HEK293 (cell line): ENCODE measurements around the gene CHM.

ENCODE experiments used
- CTCF ChIA-PET: fragments of 350-600 bp; formaldehyde crosslinking; extraction: SDS; loops from one replicate; lab custom pipeline; 2021; ENCODE audit warnings: antibody characterized with exemption; lab: Yijun Ruan, JAX
- POLR2A ChIA-PET: fragments of 300-600 bp; formaldehyde crosslinking; extraction: SDS; loops from one replicate; lab custom pipeline; 2020; ENCODE audit warnings: antibody characterized with exemption, inconsistent platforms; lab: Yijun Ruan, JAX
- H3K27ac ChIP-seq: fragments of 200-500 bp; sonication (Bioruptor generic); 2 replicates; pipeline ENCODE4 v1.5.1; 2014; ENCODE audit warnings: low read depth, low read length, control low read depth, inconsistent platforms; ENCODE audit errors: extremely low read depth
- H3K36me3 ChIP-seq, 2 experiments: fragments of 200-500 bp in 1 of 2; sonication (Bioruptor generic) in 1 of 2; 1 replicate in 1 of 2; 2 replicates in 1 of 2; pipeline ENCODE4 v1.5.1; 2014 to 2017; ENCODE audit warnings: inconsistent platforms in 2 of 2, low read length in 2 of 2; ENCODE audit not compliant: control insufficient read depth in 2 of 2, insufficient read depth in 1 of 2
- H3K4me1 ChIP-seq: fragments of 200-500 bp; sonication (Bioruptor generic); 2 replicates; pipeline ENCODE4 v1.5.1; 2014; ENCODE audit warnings: mild to moderate bottlenecking, low read length, inconsistent platforms; ENCODE audit not compliant: control insufficient read depth, insufficient read depth
- H3K4me3 ChIP-seq: 2 replicates; pipeline ENCODE4 v1.5.1; 2011; ENCODE audit warnings: low read depth, mild to moderate bottlenecking, control low read depth, low read length, moderate library complexity
- H3K9me3 ChIP-seq: fragments of 200-500 bp; sonication (Bioruptor generic); 2 replicates; pipeline ENCODE4 v1.5.1; 2014; ENCODE audit warnings: low read depth, low read length, inconsistent platforms; ENCODE audit not compliant: control insufficient read depth, insufficient read depth
- IKZF3 ChIP-seq: fragments of 450-650 bp; IDR thresholded peaks from 2 replicates; pipeline ENCODE4 v1.5.0; 2018; ENCODE audit warnings: missing biosample characterization, mild to moderate bottlenecking, missing genetic modification characterization, moderate library complexity
- KLF1 ChIP-seq: fragments of 450-650 bp; formaldehyde crosslinking; IDR thresholded peaks from 2 replicates; pipeline ENCODE4 v1.5.1; 2016; ENCODE audit warnings: missing biosample characterization, missing genetic modification characterization
- KLF7 ChIP-seq: fragments of 450-650 bp; formaldehyde crosslinking; IDR thresholded peaks from 2 replicates; pipeline ENCODE4 v1.5.1; 2016; ENCODE audit warnings: missing biosample characterization, missing genetic modification characterization, borderline replicate concordance
- TSHZ1 ChIP-seq: fragments of 450-650 bp; formaldehyde crosslinking; IDR thresholded peaks from 2 replicates; pipeline ENCODE4 v1.5.1; 2016; ENCODE audit warnings: missing biosample characterization, missing genetic modification characterization, borderline replicate concordance
- ZFHX2 ChIP-seq: fragments of 450-650 bp; formaldehyde crosslinking; conservative IDR thresholded peaks from 2 replicates; pipeline ENCODE4 v1.5.1; 2016; ENCODE audit warnings: missing biosample characterization, missing genetic modification characterization
- ZFP3 ChIP-seq: fragments of 450-650 bp; formaldehyde crosslinking; IDR thresholded peaks from 2 replicates; pipeline ENCODE4 v1.5.1; 2016; ENCODE audit warnings: low read depth, missing biosample characterization, missing genetic modification characterization
- ZFP37 ChIP-seq: fragments of 450-650 bp; formaldehyde crosslinking; IDR thresholded peaks from 2 replicates; pipeline ENCODE4 v1.5.1; 2016; ENCODE audit warnings: missing biosample characterization, missing genetic modification characterization
- ZFP69B ChIP-seq: fragments of 450-650 bp; formaldehyde crosslinking; IDR thresholded peaks from 2 replicates; pipeline ENCODE4 v1.5.1; 2016; ENCODE audit warnings: missing biosample characterization, missing genetic modification characterization
- ZNF223 ChIP-seq: fragments of 450-650 bp; formaldehyde crosslinking; IDR thresholded peaks from 2 replicates; pipeline ENCODE4 v1.5.1; 2016; ENCODE audit warnings: missing biosample characterization, missing genetic modification characterization
- ZNF280C ChIP-seq: fragments of 450-650 bp; formaldehyde crosslinking; IDR thresholded peaks from 2 replicates; pipeline ENCODE4 v1.5.1; 2016; ENCODE audit warnings: missing biosample characterization, missing genetic modification characterization
- ZNF362 ChIP-seq: fragments of 450-650 bp; formaldehyde crosslinking; IDR thresholded peaks from 2 replicates; pipeline ENCODE4 v1.5.1; 2016; ENCODE audit warnings: missing biosample characterization, missing genetic modification characterization
- ZNF366 ChIP-seq: fragments of 450-650 bp; formaldehyde crosslinking; conservative IDR thresholded peaks from 2 replicates; pipeline ENCODE4 v1.5.1; 2016; ENCODE audit warnings: missing biosample characterization, missing genetic modification characterization
- ZNF426 ChIP-seq: fragments of 450-650 bp; formaldehyde crosslinking; IDR thresholded peaks from 2 replicates; pipeline ENCODE4 v1.5.1; 2017; ENCODE audit warnings: missing biosample characterization, missing genetic modification characterization, mild to moderate bottlenecking, inconsistent platforms, moderate library complexity
- ZNF571 ChIP-seq: fragments of 450-650 bp; formaldehyde crosslinking; IDR thresholded peaks from 2 replicates; pipeline ENCODE4 v1.5.0; 2017; ENCODE audit warnings: missing biosample characterization, missing genetic modification characterization
- ZNF585B ChIP-seq: fragments of 450-650 bp; formaldehyde crosslinking; IDR thresholded peaks from 2 replicates; pipeline ENCODE4 v1.5.1; 2016; ENCODE audit warnings: missing biosample characterization, missing genetic modification characterization
- ZNF596 ChIP-seq: fragments of 450-650 bp; IDR thresholded peaks from 2 replicates; pipeline ENCODE4 v1.5.0; 2018; ENCODE audit warnings: missing biosample characterization, mild to moderate bottlenecking, missing genetic modification characterization, moderate library complexity
- ZNF610 ChIP-seq: fragments of 450-650 bp; formaldehyde crosslinking; IDR thresholded peaks from 2 replicates; pipeline ENCODE4 v1.5.1; 2016; ENCODE audit warnings: missing biosample characterization, missing genetic modification characterization, borderline replicate concordance
- ZNF623 ChIP-seq: fragments of 450-650 bp; formaldehyde crosslinking; IDR thresholded peaks from 2 replicates; pipeline ENCODE4 v1.5.1; 2016; ENCODE audit warnings: missing biosample characterization, missing genetic modification characterization
- ZNF677 ChIP-seq: fragments of 450-650 bp; IDR thresholded peaks from 2 replicates; pipeline ENCODE4 v1.5.0; 2018; ENCODE audit warnings: missing biosample characterization, mild to moderate bottlenecking, missing genetic modification characterization, moderate library complexity
- ZNF792 ChIP-seq: fragments of 450-650 bp; formaldehyde crosslinking; IDR thresholded peaks from 2 replicates; pipeline ENCODE4 v1.5.1; 2016; ENCODE audit warnings: missing biosample characterization, missing genetic modification characterization
- ZXDB ChIP-seq: fragments of 450-650 bp; formaldehyde crosslinking; IDR thresholded peaks from 2 replicates; pipeline ENCODE4 v1.5.1; 2016; ENCODE audit warnings: missing biosample characterization, missing genetic modification characterization
- TF ChIP-seq, protein P1 (sequence below): fragments of 450-650 bp; formaldehyde crosslinking; IDR thresholded peaks from 2 replicates; pipeline ENCODE4 v1.5.1; 2017; ENCODE audit warnings: missing biosample characterization, mild to moderate bottlenecking, missing genetic modification characterization, moderate library complexity
- TF ChIP-seq, protein P2 (sequence below): fragments of 450-650 bp; formaldehyde crosslinking; IDR thresholded peaks from 2 replicates; pipeline ENCODE4 v1.5.1; 2016; ENCODE audit warnings: missing biosample characterization, missing genetic modification characterization, borderline replicate concordance

CHM gene

DNA sequence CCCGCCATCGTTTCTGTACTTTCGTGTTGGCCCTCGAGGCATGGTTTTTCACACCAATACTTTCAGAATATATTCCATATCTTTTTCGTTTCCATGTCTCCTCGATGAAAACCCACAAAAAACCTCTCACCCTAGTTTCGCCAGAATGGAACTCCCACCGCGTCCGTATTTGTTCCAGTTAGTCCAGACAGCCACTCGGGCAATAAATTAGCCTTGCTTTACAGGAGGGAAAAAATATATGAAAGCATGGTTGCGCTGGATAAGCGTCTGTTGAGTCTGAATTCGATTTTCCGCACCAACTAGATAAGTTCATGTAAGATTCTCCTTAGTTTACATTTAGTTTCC, 550 bp upstream of the CHM start:
- H3K9me3 ChIP-seq = no peaks in the 10 kb centered on the region
- no peak overlapping the region for H3K27ac ChIP-seq
- ChIA-PET CTCF (interaction anchor here (1.2 kb wide), 1 partner anchor 10 kb away, joined by 3 read pairs; no protein-coding TSS in a partner anchor), POLR2A (no interaction called here)
- H3K4me1 ChIP-seq = no peaks in the 10 kb centered on the region
- H3K4me3 ChIP-seq = no peak overlapping the region
- no peaks in the 10 kb centered on the region; a peak in 1 of 3 replicates for H3K36me3 ChIP-seq
- TF ChIP-seq ZNF623 (tag by site-specific recombination) (no peak), ZNF677 (no peak), ZNF362 (tag by site-specific recombination) (no peak), ZNF426 (tag by site-specific recombination) (no peak), ZNF585B (tag by site-specific recombination) (no peak), ZNF596 (no peak), ZFHX2 (tag by site-specific recombination) (no peak), ZNF280C (no peak), ZFP37 (tag by site-specific recombination) (no peak), ZXDB (tag by site-specific recombination) (no peak), ZFP3 (tag by site-specific recombination) (no peak), ZFP69B (no peak), ZNF366 (tag by site-specific recombination) (no peak)
- TF ChIP-seq, protein P1, sequence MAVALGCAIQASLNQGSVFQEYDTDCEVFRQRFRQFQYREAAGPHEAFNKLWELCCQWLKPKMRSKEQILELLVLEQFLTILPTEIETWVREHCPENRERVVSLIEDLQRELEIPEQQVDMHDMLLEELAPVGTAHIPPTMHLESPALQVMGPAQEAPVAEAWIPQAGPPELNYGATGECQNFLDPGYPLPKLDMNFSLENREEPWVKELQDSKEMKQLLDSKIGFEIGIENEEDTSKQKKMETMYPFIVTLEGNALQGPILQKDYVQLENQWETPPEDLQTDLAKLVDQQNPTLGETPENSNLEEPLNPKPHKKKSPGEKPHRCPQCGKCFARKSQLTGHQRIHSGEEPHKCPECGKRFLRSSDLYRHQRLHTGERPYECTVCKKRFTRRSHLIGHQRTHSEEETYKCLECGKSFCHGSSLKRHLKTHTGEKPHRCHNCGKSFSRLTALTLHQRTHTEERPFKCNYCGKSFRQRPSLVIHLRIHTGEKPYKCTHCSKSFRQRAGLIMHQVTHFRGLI (tag by site-specific recombination) = no peak
- TF ChIP-seq, protein P2, sequence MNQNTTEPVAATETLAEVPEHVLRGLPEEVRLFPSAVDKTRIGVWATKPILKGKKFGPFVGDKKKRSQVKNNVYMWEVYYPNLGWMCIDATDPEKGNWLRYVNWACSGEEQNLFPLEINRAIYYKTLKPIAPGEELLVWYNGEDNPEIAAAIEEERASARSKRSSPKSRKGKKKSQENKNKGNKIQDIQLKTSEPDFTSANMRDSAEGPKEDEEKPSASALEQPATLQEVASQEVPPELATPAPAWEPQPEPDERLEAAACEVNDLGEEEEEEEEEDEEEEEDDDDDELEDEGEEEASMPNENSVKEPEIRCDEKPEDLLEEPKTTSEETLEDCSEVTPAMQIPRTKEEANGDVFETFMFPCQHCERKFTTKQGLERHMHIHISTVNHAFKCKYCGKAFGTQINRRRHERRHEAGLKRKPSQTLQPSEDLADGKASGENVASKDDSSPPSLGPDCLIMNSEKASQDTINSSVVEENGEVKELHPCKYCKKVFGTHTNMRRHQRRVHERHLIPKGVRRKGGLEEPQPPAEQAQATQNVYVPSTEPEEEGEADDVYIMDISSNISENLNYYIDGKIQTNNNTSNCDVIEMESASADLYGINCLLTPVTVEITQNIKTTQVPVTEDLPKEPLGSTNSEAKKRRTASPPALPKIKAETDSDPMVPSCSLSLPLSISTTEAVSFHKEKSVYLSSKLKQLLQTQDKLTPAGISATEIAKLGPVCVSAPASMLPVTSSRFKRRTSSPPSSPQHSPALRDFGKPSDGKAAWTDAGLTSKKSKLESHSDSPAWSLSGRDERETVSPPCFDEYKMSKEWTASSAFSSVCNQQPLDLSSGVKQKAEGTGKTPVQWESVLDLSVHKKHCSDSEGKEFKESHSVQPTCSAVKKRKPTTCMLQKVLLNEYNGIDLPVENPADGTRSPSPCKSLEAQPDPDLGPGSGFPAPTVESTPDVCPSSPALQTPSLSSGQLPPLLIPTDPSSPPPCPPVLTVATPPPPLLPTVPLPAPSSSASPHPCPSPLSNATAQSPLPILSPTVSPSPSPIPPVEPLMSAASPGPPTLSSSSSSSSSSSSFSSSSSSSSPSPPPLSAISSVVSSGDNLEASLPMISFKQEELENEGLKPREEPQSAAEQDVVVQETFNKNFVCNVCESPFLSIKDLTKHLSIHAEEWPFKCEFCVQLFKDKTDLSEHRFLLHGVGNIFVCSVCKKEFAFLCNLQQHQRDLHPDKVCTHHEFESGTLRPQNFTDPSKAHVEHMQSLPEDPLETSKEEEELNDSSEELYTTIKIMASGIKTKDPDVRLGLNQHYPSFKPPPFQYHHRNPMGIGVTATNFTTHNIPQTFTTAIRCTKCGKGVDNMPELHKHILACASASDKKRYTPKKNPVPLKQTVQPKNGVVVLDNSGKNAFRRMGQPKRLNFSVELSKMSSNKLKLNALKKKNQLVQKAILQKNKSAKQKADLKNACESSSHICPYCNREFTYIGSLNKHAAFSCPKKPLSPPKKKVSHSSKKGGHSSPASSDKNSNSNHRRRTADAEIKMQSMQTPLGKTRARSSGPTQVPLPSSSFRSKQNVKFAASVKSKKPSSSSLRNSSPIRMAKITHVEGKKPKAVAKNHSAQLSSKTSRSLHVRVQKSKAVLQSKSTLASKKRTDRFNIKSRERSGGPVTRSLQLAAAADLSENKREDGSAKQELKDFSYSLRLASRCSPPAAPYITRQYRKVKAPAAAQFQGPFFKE (tag by site-specific recombination) = no peak

DNA sequence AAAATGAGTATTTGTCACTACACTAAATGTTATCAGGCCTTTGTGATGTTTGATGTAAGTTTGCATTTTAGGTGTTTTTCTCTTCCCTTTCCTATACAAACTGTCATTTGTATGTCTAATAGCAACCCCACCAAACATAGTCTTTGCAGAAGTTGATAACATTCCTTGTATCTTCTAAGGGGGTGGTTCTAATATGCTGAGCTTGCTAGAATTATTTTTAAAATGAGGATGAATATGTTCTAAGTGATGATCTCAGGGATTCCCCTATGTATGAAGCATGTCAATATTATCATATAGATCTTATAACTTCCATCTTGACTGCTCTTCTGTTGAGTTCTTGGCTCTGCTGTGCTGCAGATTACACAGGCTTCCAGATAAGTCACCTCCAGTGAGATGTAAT, 3.1 kb downstream of the CHM start:
- POLR2A ChIA-PET = no interaction called here

More for the DNA sequence above, 3.1 kb downstream of the CHM start:
- Histone ChIP-seq H3K27ac (no peak overlapping the region), H3K9me3 (no peaks in the 10 kb centered on the region), H3K36me3 (peaks cover 0 to 4% of the 10 kb centered on the region in 2 experiments; a peak in 2 of 3 replicates), H3K4me3 (no peak overlapping the region), H3K4me1 (no peaks in the 10 kb centered on the region)
- CTCF ChIA-PET = no interaction called here
- no peak for TF ChIP-seq KLF1 (tag by site-specific recombination)
- TF ChIP-seq TSHZ1 (tag by site-specific recombination) = no peak
- no peak for TF ChIP-seq IKZF3 (tag by site-specific recombination)
- TF ChIP-seq ZNF610 (tag by site-specific recombination) = no peak
- no peak for TF ChIP-seq ZNF792 (tag by site-specific recombination)
- TF ChIP-seq ZNF571 (tag by site-specific recombination) = no peak
- no peak for TF ChIP-seq ZNF677
- TF ChIP-seq KLF7 (tag by site-specific recombination) = no peak
- TF ChIP-seq ZNF223 (tag by site-specific recombination) = no peak
